Measurements from ENCODE around the gene SQOR. TPM values are rescaled to one million over a fixed set of nuclear protein-coding genes. Genes with fewer than 3 reads are reported as not detected.

The SQOR gene
- total RNA-seq, 4 donors from 2014 or later, result 66.6 to 96.3 (median 87.1) TPM

- Histone ChIP-seq H3K27me3 (no peaks in the 10 kb centered on the region), H3K36me3 (no peaks in the 10 kb centered on the region), H3K4me3 (peak overlapping the region; percentile 18), H3K9me3 (no peaks in the 10 kb centered on the region), H3K4me1 (peaks cover 15 to 74% (median 33%) of the 10 kb centered on the region in 3 donors), H3K27ac (peak overlapping the region; percentile 81 to 85 (median 82))
- WGBS, 2 donors (ENCODE audit: low coverage in 1 of 2), result 43 to 86% methylated on average over 1 of the region's 1 CpG
- ATAC-seq, result no peak
- no peak for TF ChIP-seq POLR2AphosphoS5 (IDR thresholded peaks at IDR 0.05)
- TF ChIP-seq EP300 (IDR thresholded peaks at IDR 0.05), result no peak
- no peak for TF ChIP-seq CTCF (IDR thresholded peaks at IDR 0.05)
- no peak for TF ChIP-seq POLR2A (IDR thresholded peaks at IDR 0.05)
Observed at GRCh38 chr15:45637141-45637540, 2.3 kb downstream of the SQOR start.

- H3K4me3 ChIP-seq, result peak overlapping the region; percentile 18
- H3K9me3 ChIP-seq, result no peaks in the 10 kb centered on the region
- H3K27me3 ChIP-seq, result no peaks in the 10 kb centered on the region
- H3K4me1 ChIP-seq, result peaks cover 18 to 78% (median 37%) of the 10 kb centered on the region in 3 donors
- TF ChIP-seq POLR2AphosphoS5 (IDR thresholded peaks at IDR 0.05) (peak; percentile 97), EP300 (IDR thresholded peaks at IDR 0.05) (no peak)
- H3K36me3 ChIP-seq, result no peaks in the 10 kb centered on the region
- peak; percentile 29 for ATAC-seq
- peak overlapping the region; percentile 81 to 85 (median 82) for H3K27ac ChIP-seq
- WGBS, 2 donors (ENCODE audit: low coverage in 1 of 2), result 0% methylated on average over 6 of the region's 6 CpGs
Observed at GRCh38 chr15:45637552-45638033, 2.8 kb downstream of the SQOR start.

GRCh38 chr15:45640616-45641015, 5.8 kb downstream of the SQOR start:
- Histone ChIP-seq H3K4me3 (no peak overlapping the region), H3K27me3 (no peaks in the 10 kb centered on the region), H3K36me3 (no peaks in the 10 kb centered on the region), H3K27ac (peak overlapping the region; percentile 53 to 87 (median 78)), H3K9me3 (no peaks in the 10 kb centered on the region), H3K4me1 (peaks cover 21 to 91% (median 42%) of the 10 kb centered on the region in 3 donors)
- ATAC-seq, result peak; percentile 32
- 25% methylated on average over 2 of the region's 2 CpGs; no CpG with 5 or more reads in 1 of the 2 donors for WGBS, 2 donors (ENCODE audit: low coverage in 1 of 2)
- TF ChIP-seq POLR2AphosphoS5 (IDR thresholded peaks at IDR 0.05) (peak; percentile 69), CTCF (IDR thresholded peaks at IDR 0.05) (no peak)

- TF ChIP-seq EP300 (IDR thresholded peaks at IDR 0.05) (no peak), CTCF (IDR thresholded peaks at IDR 0.05) (peak in 3 of 4 experiments; percentile 10 to 45 (median 35)), POLR2AphosphoS5 (IDR thresholded peaks at IDR 0.05) (peak; percentile 99), POLR2A (IDR thresholded peaks at IDR 0.05) (no peak)
- no peaks in the 10 kb centered on the region for H3K27me3 ChIP-seq
- ATAC-seq, result peak; percentile 90
- H3K27ac ChIP-seq, result peak overlapping the region; percentile 53 to 87 (median 78)
- peaks cover 21 to 91% (median 42%) of the 10 kb centered on the region in 3 donors for H3K4me1 ChIP-seq
- WGBS, 2 donors (ENCODE audit: low coverage in 1 of 2), result 0 to 29% methylated on average over 1 of the region's 1 CpG
- H3K4me3 ChIP-seq, result no peak overlapping the region
- no peaks in the 10 kb centered on the region for H3K36me3 ChIP-seq
- H3K9me3 ChIP-seq, result no peaks in the 10 kb centered on the region
Observed at GRCh38 chr15:45641374-45641781, 6.5 kb downstream of the SQOR start.

GRCh38 chr15:45641999-45642932, 7.4 kb downstream of the SQOR start:
- no peak overlapping the region for H3K4me3 ChIP-seq
- H3K27ac ChIP-seq, result peak overlapping the region; percentile 53 to 87 (median 78)
- no peak for TF ChIP-seq POLR2A (IDR thresholded peaks at IDR 0.05)
- TF ChIP-seq EP300 (IDR thresholded peaks at IDR 0.05), result no peak
- peak; percentile 57 for TF ChIP-seq POLR2AphosphoS5 (IDR thresholded peaks at IDR 0.05)
- no peak for TF ChIP-seq CTCF (IDR thresholded peaks at IDR 0.05)
- no peaks in the 10 kb centered on the region for H3K27me3 ChIP-seq
- WGBS, 2 donors (ENCODE audit: low coverage in 1 of 2), result 47 to 51% methylated on average over 7 of the region's 7 CpGs
- no peaks in the 10 kb centered on the region for H3K36me3 ChIP-seq
- H3K9me3 ChIP-seq, result no peaks in the 10 kb centered on the region
- peak; percentile 45 for ATAC-seq
- H3K4me1 ChIP-seq, result peaks cover 21 to 90% (median 33%) of the 10 kb centered on the region in 3 donors

Measured in gastroesophageal sphincter (tissue), 4 donors.